ENCODE data around the gene NLRP1. TPM values are rescaled to one million over a fixed set of nuclear protein-coding genes. Genes with fewer than 3 reads are reported as not detected.

Gene NLRP1
- total and polyA plus RNA-seq, 12 donors: 6.1 to 88.9 (median 28.5) TPM

- 66 to 85% (median 82%) methylated on average over 1 of the region's 1 CpG for WGBS, 4 donors
Measured at GRCh38 chr17:5571281-5571680, 13.0 kb downstream of the NLRP1 start.

GRCh38 chr17:5565808-5566207 is 18.5 kb downstream of the NLRP1 start:
- no peaks in the 10 kb centered on the region for H3K9me3 ChIP-seq (replicated peaks in 1 of 3)
- no peaks in the 10 kb centered on the region for H3K27me3 ChIP-seq
- intact Hi-C loops (cut with DNase I): no loop called here
- WGBS, 4 donors: 69 to 85% (median 78%) methylated on average over 2 of the region's 2 CpGs
- no peak overlapping the region for H3K27ac ChIP-seq
- no peak for TF ChIP-seq CTCF (IDR thresholded peaks at IDR 0.05)
- no peak for TF ChIP-seq POLR2A (IDR thresholded peaks at IDR 0.05)
- H3K4me1 ChIP-seq (replicated peaks in 1 of 2): no peaks in the 10 kb centered on the region
- H3K36me3 ChIP-seq (replicated peaks in 1 of 2): no peaks in the 10 kb centered on the region
- no peak for DNase-seq
- H3K4me3 ChIP-seq: no peak overlapping the region

More at GRCh38 chr17:5571281-5571680, 13.0 kb downstream of the NLRP1 start:
- no peak overlapping the region for H3K4me3 ChIP-seq
- H3K4me1 ChIP-seq (replicated peaks in 1 of 2): no peaks in the 10 kb centered on the region
- TF ChIP-seq CTCF (IDR thresholded peaks at IDR 0.05) (no peak), POLR2A (IDR thresholded peaks at IDR 0.05) (no peak)
- no peaks in the 10 kb centered on the region for H3K9me3 ChIP-seq (replicated peaks in 1 of 3)
- intact Hi-C loops (cut with DNase I): no loop called here
- no peak for DNase-seq
- H3K27me3 ChIP-seq: no peaks in the 10 kb centered on the region
- H3K27ac ChIP-seq: no peak overlapping the region
- H3K36me3 ChIP-seq (replicated peaks in 1 of 2): no peaks in the 10 kb centered on the region

- Histone ChIP-seq H3K9me3 (replicated peaks in 1 of 3) (no peaks in the 10 kb centered on the region), H3K4me1 (replicated peaks in 1 of 2) (no peaks in the 10 kb centered on the region), H3K4me3 (no peak overlapping the region), H3K27me3 (no peaks in the 10 kb centered on the region), H3K27ac (no peak overlapping the region), H3K36me3 (replicated peaks in 1 of 2) (no peaks in the 10 kb centered on the region)
- 60 to 70% (median 64%) methylated on average over 2 of the region's 2 CpGs for WGBS, 4 donors
- intact Hi-C loops (cut with DNase I): no loop called here
- TF ChIP-seq CTCF (IDR thresholded peaks at IDR 0.05) (no peak), POLR2A (IDR thresholded peaks at IDR 0.05) (no peak)
- no peak for DNase-seq
Measured at GRCh38 chr17:5563456-5563855, 20.9 kb downstream of the NLRP1 start.

- H3K4me3 ChIP-seq: no peak overlapping the region
- H3K36me3 ChIP-seq (replicated peaks in 1 of 2): no peaks in the 10 kb centered on the region
- H3K4me1 ChIP-seq (replicated peaks in 1 of 2): no peaks in the 10 kb centered on the region
- 80 to 86% (median 83%) methylated on average over 5 to 6 of the region's 6 CpGs for WGBS, 4 donors
- no peaks in the 10 kb centered on the region for H3K27me3 ChIP-seq
- DNase-seq: no peak
- H3K9me3 ChIP-seq (replicated peaks in 1 of 3): no peaks in the 10 kb centered on the region
- TF ChIP-seq CTCF (IDR thresholded peaks at IDR 0.05): no peak
- H3K27ac ChIP-seq: no peak overlapping the region
- intact Hi-C loops (cut with DNase I): no loop called here
Measured at GRCh38 chr17:5562661-5563360, 21.5 kb downstream of the NLRP1 start.

Measured in adrenal gland (tissue), 12 donors.